ENCODE data around the gene CEACAM19. TPM values are rescaled to one million over a fixed set of nuclear protein-coding genes. Genes with fewer than 3 reads are reported as not detected.

Gene CEACAM19
- total and polyA plus RNA-seq, 2 of the 4 experiments (the other 2 are of a cell fraction): 0.72 to 9.3 TPM

DNA sequence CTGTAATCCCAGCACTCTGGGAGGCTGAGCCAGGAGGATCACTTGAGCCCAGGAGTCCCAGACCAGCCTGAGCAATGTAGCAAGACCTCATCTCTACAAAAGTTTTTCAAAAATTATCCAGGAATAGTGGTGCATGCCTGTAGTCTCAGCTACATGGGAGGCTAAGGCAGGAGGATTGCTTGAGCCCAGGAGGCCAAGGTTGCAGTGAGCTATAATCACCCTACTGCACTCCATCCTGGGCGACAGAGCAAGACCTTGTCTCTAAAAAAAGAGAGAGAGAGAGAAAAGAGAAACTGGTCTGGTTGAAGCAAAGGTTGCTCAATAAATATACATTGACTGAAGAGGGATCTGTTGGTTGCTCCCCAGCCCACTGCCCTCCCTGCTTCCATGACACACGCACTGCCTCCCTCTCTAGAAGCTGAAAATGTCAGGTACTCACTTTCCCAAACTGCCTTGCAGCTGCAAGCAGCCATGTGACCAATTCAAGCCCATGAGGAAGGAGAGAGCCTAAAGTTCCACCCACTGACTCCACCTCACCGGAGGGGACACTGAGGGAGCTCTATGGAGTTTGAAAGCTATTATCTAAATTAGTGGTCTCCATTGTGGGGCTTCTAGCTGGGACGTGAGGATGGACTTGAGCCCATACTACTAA is 41.7 kb downstream of the CEACAM19 start:
- dilution Hi-C loops (cut with HindIII; ENCODE audit: low sequenced_read_pairs, unreplicated experiment): no loop called here
- no peak for TF ChIP-seq BHLHE40 (IDR thresholded peaks at IDR 0.05; ENCODE audit: low read depth, low read length)
- TF ChIP-seq, protein P1, sequence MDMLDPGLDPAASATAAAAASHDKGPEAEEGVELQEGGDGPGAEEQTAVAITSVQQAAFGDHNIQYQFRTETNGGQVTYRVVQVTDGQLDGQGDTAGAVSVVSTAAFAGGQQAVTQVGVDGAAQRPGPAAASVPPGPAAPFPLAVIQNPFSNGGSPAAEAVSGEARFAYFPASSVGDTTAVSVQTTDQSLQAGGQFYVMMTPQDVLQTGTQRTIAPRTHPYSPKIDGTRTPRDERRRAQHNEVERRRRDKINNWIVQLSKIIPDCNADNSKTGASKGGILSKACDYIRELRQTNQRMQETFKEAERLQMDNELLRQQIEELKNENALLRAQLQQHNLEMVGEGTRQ (IDR thresholded peaks at IDR 0.05; ENCODE audit: low read depth, low read length): peak; percentile 45; the same call in 1 of the 2 replicates
- no peaks in the 10 kb centered on the region for H3K36me3 ChIP-seq (ENCODE audit: control insufficient read depth, insufficient read depth, low read length)
- peak overlapping the region; percentile 70 for H2AFZ ChIP-seq (replicated peaks; ENCODE audit: low read length, poor library complexity)
- WGBS, 2 experiments (ENCODE audit: extremely low coverage in 2 of 2, insufficient read length in 1 of 2): no CpG with 5 or more reads among the region's 4 CpGs
- H4K8ac ChIP-seq (ENCODE audit: low read depth in 2 of 2, low read length in 2 of 2): no peak overlapping the region
- no peak overlapping the region for H3K4me3 ChIP-seq (ENCODE audit: insufficient read depth, low read depth, low read length)
- no peak overlapping the region for H2BK15ac ChIP-seq (ENCODE audit: low read depth, low read length)
- no peak for DNase-seq
- BruUV-seq (replicated peaks): no TSS peak
- no peaks in the 10 kb centered on the region for H3K9me1 ChIP-seq (ENCODE audit: insufficient read depth, low read length)
- no peak overlapping the region for H3K18ac ChIP-seq (ENCODE audit: low read depth, low read length)
- no peak overlapping the region for H4K5ac ChIP-seq (ENCODE audit: low read depth, low read length)
- intact Hi-C loops (cut with micrococcal nuclease): no loop called here
- H3K9me3 ChIP-seq (ENCODE audit: control insufficient read depth, insufficient read depth, low read length): peaks cover 6% of the 10 kb centered on the region
- no peak overlapping the region for H3K4ac ChIP-seq (ENCODE audit: low read depth, low read length)
- H3K56ac ChIP-seq (ENCODE audit: extremely low read depth, insufficient read depth, low read length): no peak overlapping the region
- no peak overlapping the region for H2AK5ac ChIP-seq (ENCODE audit: low read depth, low read length)
- no peak overlapping the region for H2AK9ac ChIP-seq (replicated peaks; ENCODE audit: low read depth, low read length, poor library complexity)
- in situ Hi-C loops (cut with MboI; ENCODE audit: low sequenced_read_pairs): no loop called here
- no peaks in the 10 kb centered on the region for H3K27me3 ChIP-seq (ENCODE audit: control insufficient read depth, insufficient read depth, low read length)
- no peak overlapping the region for H2BK5ac ChIP-seq (ENCODE audit: low read depth, low read length, poor library complexity, severe bottlenecking)
- H3K14ac ChIP-seq (replicated peaks; ENCODE audit: low read depth, low read length): no peak overlapping the region
- no peak overlapping the region for H4K91ac ChIP-seq (ENCODE audit: insufficient read depth, low read depth, low read length)
- CTCF ChIA-PET: interaction anchor here (0.6 to 1.8 kb wide), 2 partner anchors 58 to 75 kb away, joined by 4 to 5 read pairs; no protein-coding TSS in a partner anchor
- H3K4me1 ChIP-seq (ENCODE audit: control insufficient read depth, insufficient read depth, low read length): no peaks in the 10 kb centered on the region
- H2BK120ac ChIP-seq (ENCODE audit: low read depth, low read length): no peak overlapping the region
- H3K79me1 ChIP-seq (ENCODE audit: low read depth in 1 of 2, low read length in 2 of 2): no peaks in the 10 kb centered on the region
- no peak overlapping the region for H2BK20ac ChIP-seq (ENCODE audit: low read depth, low read length)
- no peak overlapping the region for H3K4me2 ChIP-seq (ENCODE audit: low read depth, low read length)
- no peak overlapping the region for H3K9ac ChIP-seq (ENCODE audit: low read depth, low read length)
- H4K20me1 ChIP-seq (ENCODE audit: insufficient read depth, low read length): no peaks in the 10 kb centered on the region
- peak; percentile 44; the same call in 1 of the 2 replicates for ATAC-seq (ENCODE audit: low read depth)
- no peak overlapping the region for H3K23ac ChIP-seq (ENCODE audit: low read depth, low read length)
- POLR2A ChIA-PET (ENCODE audit: unreplicated experiment): no interaction called here
- no peak overlapping the region for H3K27ac ChIP-seq (ENCODE audit: insufficient read depth, low read length)

All from IMR-90 (cell line).